ENCODE results near the gene TBC1D22A. TPM values are rescaled to one million over a fixed set of nuclear protein-coding genes. Genes with fewer than 3 reads are reported as not detected.

TBC1D22A gene
- total and polyA plus RNA-seq, 2 donors (not counting 3 experiments of a cell fraction or from before 2014, with no cell fraction given): 26.1 to 32.4 TPM

GRCh38 chr22:47071078-47071806 is 308.8 kb downstream of the TBC1D22A start:
- Histone ChIP-seq H3K9ac (replicated peaks; ENCODE audit: extremely low read depth, insufficient read depth, low read length) (no peak overlapping the region), H3K27ac (ENCODE audit: insufficient read depth, low read depth, low read length) (no peak overlapping the region), H2AFZ (ENCODE audit: low read depth, low read length) (no peak overlapping the region), H3K27me3 (ENCODE audit: control insufficient read depth in 2 of 2, insufficient read depth in 2 of 2, low read length in 2 of 2) (no peaks in the 10 kb centered on the region), H3K4me1 (ENCODE audit: control insufficient read depth, extremely low read depth, insufficient read depth, low read length) (no peaks in the 10 kb centered on the region), H3K9me1 (replicated peaks; ENCODE audit: control insufficient read depth, extremely low read depth, insufficient read depth, low read length) (no peaks in the 10 kb centered on the region), H3K36me3 (ENCODE audit: control insufficient read depth in 2 of 2, extremely low read depth in 1 of 2, insufficient read depth in 2 of 2, low read length in 2 of 2) (no peaks in the 10 kb centered on the region), H3K9me3 (replicated peaks; ENCODE audit: control insufficient read depth, insufficient read depth, low read length) (no peaks in the 10 kb centered on the region), H3K4me3 (replicated peaks in 1 of 3; ENCODE audit: insufficient read depth in 1 of 3, low read depth in 1 of 3, low read length in 3 of 3) (no peak overlapping the region), H3K4me2 (ENCODE audit: insufficient read depth, low read length) (no peak overlapping the region), H3K79me2 (ENCODE audit: control insufficient read depth, insufficient read depth, low read length) (no peaks in the 10 kb centered on the region), H4K20me1 (replicated peaks; ENCODE audit: control insufficient read depth, extremely low read depth, insufficient read depth, low read length) (no peaks in the 10 kb centered on the region)
- CTCF ChIA-PET: interaction anchor here (1.2 kb wide), 1 partner anchor 18 kb away, joined by 3 read pairs; no protein-coding TSS in a partner anchor
- BruUV-seq (replicated peaks): no TSS peak
- FAIRE-seq: no peak
- POLR2A ChIA-PET: no interaction called here
- DNase-seq (ENCODE audit: low read depth, low spot score): peak; percentile 12
- dilution Hi-C loops (cut with MboI; ENCODE audit: extremely low pct_ligation_motif_present, low sequenced_read_pairs) (no loop called here), intact Hi-C loops (cut with micrococcal nuclease) (no loop called here)
- no peak for TF ChIP-seq CTCF (IDR thresholded peaks at IDR 0.05; ENCODE audit: extremely low read depth in 1 of 2, insufficient read depth in 1 of 2, low read depth in 1 of 2, low read length in 2 of 2)
- no peak for TF ChIP-seq EZH2 (IDR thresholded peaks at IDR 0.05; ENCODE audit: borderline replicate concordance, low read depth, low read length, severe bottlenecking)
- TF ChIP-seq JUN (IDR thresholded peaks at IDR 0.05; ENCODE audit: borderline replicate concordance, insufficient read depth, insufficient read length, low read depth): no peak
- no peak for TF ChIP-seq FOS (IDR thresholded peaks at IDR 0.05; ENCODE audit: borderline replicate concordance, insufficient read depth, low read length)
- no peak for TF ChIP-seq GATA2 (IDR thresholded peaks at IDR 0.05; ENCODE audit: insufficient read depth, insufficient read length, low read depth, low read length)
- no peak for TF ChIP-seq POLR2A (IDR thresholded peaks at IDR 0.05; ENCODE audit: low read depth, low read length)
- TF ChIP-seq POLR2AphosphoS5 (IDR thresholded peaks at IDR 0.05; ENCODE audit: insufficient read depth, low read depth, low read length): no peak
- no peak for TF ChIP-seq MAX (IDR thresholded peaks at IDR 0.05; ENCODE audit: insufficient read depth, insufficient read length)
- no peak for TF ChIP-seq MYC (IDR thresholded peaks at IDR 0.05; ENCODE audit: low read depth, low read length)
